GM21717 (cell line): Measurements from ENCODE around the gene TLCD3B.
A peak's percentile ranks its signal among the peaks of the same experiment; 100 is the strongest.

Source experiments
- ATAC-seq: cut with Tn5 transposase; IDR thresholded peaks from one replicate; pipeline ENCODE4 v1.9.1; 2021; ENCODE audit warnings: mild to moderate bottlenecking, moderate library complexity; ENCODE audit not compliant: unreplicated experiment

TLCD3B gene

GRCh38 chr16:30006659-30007377 is 24.3 kb downstream of the TLCD3B start:
- no peak for ATAC-seq

- no peak for ATAC-seq
Measured at GRCh38 chr16:30006095-30006473, 25.0 kb downstream of the TLCD3B start.

GRCh38 chr16:30005341-30006094 is 25.6 kb downstream of the TLCD3B start:
- ATAC-seq, result no peak

- no peak for ATAC-seq
Measured at GRCh38 chr16:30004811-30005242, 26.2 kb downstream of the TLCD3B start.

GRCh38 chr16:30004424-30004776 is 26.7 kb downstream of the TLCD3B start:
- ATAC-seq, result no peak

GRCh38 chr16:30003670-30004423 is 27.2 kb downstream of the TLCD3B start:
- ATAC-seq, result no peak

- ATAC-seq, result no peak
Measured at GRCh38 chr16:30002614-30003346, 28.3 kb downstream of the TLCD3B start.

- ATAC-seq, result no peak
Measured at GRCh38 chr16:30000735-30001631, 30.1 kb downstream of the TLCD3B start.

GRCh38 chr16:29999605-30000004 is 31.5 kb downstream of the TLCD3B start:
- ATAC-seq, result no peak

GRCh38 chr16:29996766-29997250 is 34.3 kb downstream of the TLCD3B start:
- ATAC-seq, result no peak

- ATAC-seq, result peak; percentile 72
Measured at GRCh38 chr16:29995911-29996765, 34.9 kb downstream of the TLCD3B start, which contains the start of gene INO80E. TSS of gene INO80E (plus strand) at chr16:29996241. CDS start at chr16:29996311, 70 bp downstream.

- ATAC-seq, result peak; percentile 37
Measured at GRCh38 chr16:29995324-29995910, 35.7 kb downstream of the TLCD3B start, which contains the start of gene HIRIP3. TSS of gene HIRIP3 (minus strand) at chr16:29995617. CDS start at chr16:29995605, 12 bp downstream.

GRCh38 chr16:29994600-29995323 is 36.3 kb downstream of the TLCD3B start:
- peak; percentile 21 for ATAC-seq

GRCh38 chr16:29993903-29994599 is 37.0 kb downstream of the TLCD3B start:
- no peak for ATAC-seq

GRCh38 chr16:29993191-29993902 is 37.7 kb downstream of the TLCD3B start:
- no peak for ATAC-seq

- ATAC-seq, result no peak
Measured at GRCh38 chr16:29992344-29992967, 38.6 kb downstream of the TLCD3B start.
